ENCODE measurements around the gene CEBPA.

GRCh38 chr19:33274663-33275558 lies 27.4 kb downstream of the CEBPA start:
- TF ChIP-seq CTCF (IDR thresholded peaks at IDR 0.05; ENCODE audit: borderline replicate concordance, extremely low read depth, low read length, poor library complexity, severe bottlenecking) (no peak), EZH2 (IDR thresholded peaks at IDR 0.05; ENCODE audit: borderline replicate concordance, low read depth, low read length, severe bottlenecking) (no peak)
